HepG2 (cell line): ENCODE data around the gene RHBDF2. TPM values are rescaled to one million over a fixed set of nuclear protein-coding genes. Genes with fewer than 3 reads are reported as not detected.
A peak's percentile ranks its signal among the peaks of the same experiment; 100 is the strongest.

Experiments
- CEBPB ChIP-seq: IDR thresholded peaks from 2 replicates; pipeline ENCODE4 v1.6.1; 2011; ENCODE audit warnings: low read depth, low read length, improper control_type of control experiment, borderline replicate concordance
- HNF4G ChIP-seq, 2 experiments: sonication (generic) in 1 of 2; formaldehyde crosslinking in 1 of 2; IDR thresholded peaks; 2 replicates each; pipeline versions ENCODE4 v1.4.0 to v1.6.1; 2011 to 2020; ENCODE audit warnings: borderline replicate concordance in 2 of 2, low read depth in 2 of 2, mild to moderate bottlenecking in 2 of 2, low read length in 1 of 2, missing genetic modification reagents in 1 of 2, moderate library complexity in 1 of 2
- HNRNPLL ChIP-seq: fragments of 200-400 bp; formaldehyde crosslinking; IDR thresholded peaks from 2 replicates; pipeline ENCODE4 v1.6.1; 2017; ENCODE audit warnings: mild to moderate bottlenecking, low read depth, low read length; ENCODE audit not compliant: poor library complexity, severe bottlenecking
- MAZ ChIP-seq, 2 experiments: sonication (generic) in 1 of 2; formaldehyde crosslinking in 1 of 2; IDR thresholded peaks; 2 replicates each; pipeline versions ENCODE4 v1.5.0 to v1.6.1; 2012 to 2020; ENCODE audit warnings: low read depth in 2 of 2, mild to moderate bottlenecking in 2 of 2, borderline replicate concordance in 1 of 2, improper control_type of control experiment in 1 of 2, low read length in 1 of 2, missing genetic modification reagents in 1 of 2, moderate library complexity in 1 of 2
- NCOR1 ChIP-seq: fragments of 200-600 bp; sonication (generic); IDR thresholded peaks from 2 replicates; pipeline ENCODE4 v1.7.0; 2017; ENCODE audit warnings: antibody characterized with exemption, low read length, borderline replicate concordance
- NR2F1 ChIP-seq, 2 experiments: fragments of 450-650 bp in 1 of 2; formaldehyde crosslinking in 1 of 2; IDR thresholded peaks; 2 replicates each; pipeline versions ENCODE4 v1.5.0 to v1.6.1; 2016 to 2020; ENCODE audit warnings: mild to moderate bottlenecking in 1 of 2, missing compliant biosample characterization in 1 of 2, missing genetic modification reagents in 1 of 2, moderate library complexity in 1 of 2
- NR2F2 ChIP-seq: IDR thresholded peaks from 2 replicates; pipeline ENCODE4 v1.6.1; 2012; ENCODE audit warnings: low read depth, inconsistent platforms, borderline replicate concordance
- NR2F6 ChIP-seq, 2 experiments: IDR thresholded peaks; 2 replicates each; pipeline ENCODE4 v1.6.1; 2016; ENCODE audit warnings: antibody characterized with exemption in 1 of 2, mild to moderate bottlenecking in 1 of 2
- RARA ChIP-seq: IDR thresholded peaks from 2 replicates; pipeline ENCODE4 v1.6.1; 2016; ENCODE audit warnings: missing genetic modification reagents, missing compliant biosample characterization
- RXRA ChIP-seq: sonication (generic); formaldehyde crosslinking; IDR thresholded peaks from 2 replicates; pipeline ENCODE4 v1.5.1; 2020; ENCODE audit warnings: missing genetic modification reagents
- SALL1 ChIP-seq: sonication (generic); formaldehyde crosslinking; IDR thresholded peaks from 2 replicates; pipeline ENCODE4 v1.8.0; 2022; ENCODE audit warnings: mild to moderate bottlenecking, missing genetic modification reagents
- SOX6 ChIP-seq, 2 experiments: fragments of 450-650 bp in 1 of 2; sonication (generic) in 1 of 2; formaldehyde crosslinking in 1 of 2; IDR thresholded peaks; 2 replicates each; pipeline versions ENCODE4 v1.4.0 to v1.6.1; 2017 to 2020; ENCODE audit warnings: antibody characterized with exemption in 1 of 2, mild to moderate bottlenecking in 1 of 2, missing genetic modification reagents in 1 of 2
- ZMYM3 ChIP-seq: sonication (generic); formaldehyde crosslinking; IDR thresholded peaks from 2 replicates; pipeline ENCODE4 v1.5.1; 2020; ENCODE audit warnings: mild to moderate bottlenecking, missing genetic modification reagents
- ZNF235 ChIP-seq: sonication (generic); formaldehyde crosslinking; IDR thresholded peaks from 2 replicates; pipeline ENCODE4 v1.8.1; 2023; ENCODE audit warnings: mild to moderate bottlenecking, missing genetic modification reagents, borderline replicate concordance
- ZNF24 ChIP-seq: fragments of 450-650 bp; IDR thresholded peaks from 2 replicates; pipeline ENCODE4 v1.6.1; 2017; ENCODE audit warnings: antibody characterized with exemption, mild to moderate bottlenecking
- ZNF652 ChIP-seq: IDR thresholded peaks from 2 replicates; pipeline ENCODE4 v1.6.1; 2016; ENCODE audit warnings: low read depth, borderline replicate concordance
- ZNF766 ChIP-seq: sonication (generic); formaldehyde crosslinking; IDR thresholded peaks from 2 replicates; pipeline ENCODE4 v1.5.0; 2020; ENCODE audit warnings: missing genetic modification reagents, borderline replicate concordance
- polyA plus RNA-seq, 8 experiments: library from polyadenylated mRNA; depleted of rRNA in 3 of 8; stranded (reverse) in 7 of 8; unstranded in 1 of 8; fragments of >200 nt; fragmentation: Illumina TruSeq in 4 of 8; extraction: Trizol in 4 of 8; gene quantifications; 2 replicates each; pipeline versions ENCODE4 v1.2.1 to v1.2.3, GENCODE V29; 2011 to 2016; ENCODE audit warnings: low read depth in 4 of 8, missing spikeins in 1 of 8, mixed read lengths in 1 of 8; ENCODE audit not compliant: insufficient read depth in 1 of 8
- total RNA-seq, 5 experiments: library from RNA; depleted of rRNA; stranded (reverse); fragments of >200 nt; fragmentation: Illumina TruSeq; extraction: Trizol; gene quantifications; 2 replicates each; pipeline ENCODE4 v1.2.3, GENCODE V29; 2016; ENCODE audit warnings: low read depth in 1 of 5
- TF ChIP-seq, protein P1 (sequence below): sonication (generic); formaldehyde crosslinking; IDR thresholded peaks from 2 replicates; pipeline ENCODE4 v1.4.0; 2020; ENCODE audit warnings: missing genetic modification reagents
- TF ChIP-seq, protein P2 (sequence below): sonication (generic); formaldehyde crosslinking; IDR thresholded peaks from 2 replicates; pipeline ENCODE4 v1.4.0; 2020; ENCODE audit warnings: missing genetic modification reagents, borderline replicate concordance
- TF ChIP-seq, protein P3 (sequence below): sonication (generic); formaldehyde crosslinking; IDR thresholded peaks from 2 replicates; pipeline ENCODE4 v1.5.0; 2020; ENCODE audit warnings: missing genetic modification reagents

Gene RHBDF2
- total and polyA plus RNA-seq, 2 of the 13 experiments (the other 11 are each of a cell fraction or from before 2014, with no cell fraction given) = 7.8 to 24.2 TPM

GRCh38 chr17:76532072-76532651, 30.9 kb upstream of the RHBDF2 start (continued):
- TF ChIP-seq, protein P1, sequence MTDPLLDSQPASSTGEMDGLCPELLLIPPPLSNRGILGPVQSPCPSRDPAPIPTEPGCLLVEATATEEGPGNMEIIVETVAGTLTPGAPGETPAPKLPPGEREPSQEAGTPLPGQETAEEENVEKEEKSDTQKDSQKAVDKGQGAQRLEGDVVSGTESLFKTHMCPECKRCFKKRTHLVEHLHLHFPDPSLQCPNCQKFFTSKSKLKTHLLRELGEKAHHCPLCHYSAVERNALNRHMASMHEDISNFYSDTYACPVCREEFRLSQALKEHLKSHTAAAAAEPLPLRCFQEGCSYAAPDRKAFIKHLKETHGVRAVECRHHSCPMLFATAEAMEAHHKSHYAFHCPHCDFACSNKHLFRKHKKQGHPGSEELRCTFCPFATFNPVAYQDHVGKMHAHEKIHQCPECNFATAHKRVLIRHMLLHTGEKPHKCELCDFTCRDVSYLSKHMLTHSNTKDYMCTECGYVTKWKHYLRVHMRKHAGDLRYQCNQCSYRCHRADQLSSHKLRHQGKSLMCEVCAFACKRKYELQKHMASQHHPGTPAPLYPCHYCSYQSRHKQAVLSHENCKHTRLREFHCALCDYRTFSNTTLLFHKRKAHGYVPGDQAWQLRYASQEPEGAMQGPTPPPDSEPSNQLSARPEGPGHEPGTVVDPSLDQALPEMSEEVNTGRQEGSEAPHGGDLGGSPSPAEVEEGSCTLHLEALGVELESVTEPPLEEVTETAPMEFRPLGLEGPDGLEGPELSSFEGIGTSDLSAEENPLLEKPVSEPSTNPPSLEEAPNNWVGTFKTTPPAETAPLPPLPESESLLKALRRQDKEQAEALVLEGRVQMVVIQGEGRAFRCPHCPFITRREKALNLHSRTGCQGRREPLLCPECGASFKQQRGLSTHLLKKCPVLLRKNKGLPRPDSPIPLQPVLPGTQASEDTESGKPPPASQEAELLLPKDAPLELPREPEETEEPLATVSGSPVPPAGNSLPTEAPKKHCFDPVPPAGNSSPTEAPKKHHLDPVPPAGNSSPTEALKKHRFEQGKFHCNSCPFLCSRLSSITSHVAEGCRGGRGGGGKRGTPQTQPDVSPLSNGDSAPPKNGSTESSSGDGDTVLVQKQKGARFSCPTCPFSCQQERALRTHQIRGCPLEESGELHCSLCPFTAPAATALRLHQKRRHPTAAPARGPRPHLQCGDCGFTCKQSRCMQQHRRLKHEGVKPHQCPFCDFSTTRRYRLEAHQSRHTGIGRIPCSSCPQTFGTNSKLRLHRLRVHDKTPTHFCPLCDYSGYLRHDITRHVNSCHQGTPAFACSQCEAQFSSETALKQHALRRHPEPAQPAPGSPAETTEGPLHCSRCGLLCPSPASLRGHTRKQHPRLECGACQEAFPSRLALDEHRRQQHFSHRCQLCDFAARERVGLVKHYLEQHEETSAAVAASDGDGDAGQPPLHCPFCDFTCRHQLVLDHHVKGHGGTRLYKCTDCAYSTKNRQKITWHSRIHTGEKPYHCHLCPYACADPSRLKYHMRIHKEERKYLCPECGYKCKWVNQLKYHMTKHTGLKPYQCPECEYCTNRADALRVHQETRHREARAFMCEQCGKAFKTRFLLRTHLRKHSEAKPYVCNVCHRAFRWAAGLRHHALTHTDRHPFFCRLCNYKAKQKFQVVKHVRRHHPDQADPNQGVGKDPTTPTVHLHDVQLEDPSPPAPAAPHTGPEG (CRISPR knock-in tag) = peak; percentile 62; the same call in 1 of the 2 replicates
- TF ChIP-seq NCOR1 = 0 out of 2 replicates have a peak, but pooled peaks have one; percentile 23
- 0 out of 2 replicates have a peak, but pooled peaks have one; percentile 43 for TF ChIP-seq ZNF766 (CRISPR knock-in tag)
- no peak for TF ChIP-seq ZNF24
- TF ChIP-seq RARA (CRISPR knock-in tag) = 0 out of 2 replicates have a peak, but pooled peaks have one; percentile 19
- TF ChIP-seq, protein P2, sequence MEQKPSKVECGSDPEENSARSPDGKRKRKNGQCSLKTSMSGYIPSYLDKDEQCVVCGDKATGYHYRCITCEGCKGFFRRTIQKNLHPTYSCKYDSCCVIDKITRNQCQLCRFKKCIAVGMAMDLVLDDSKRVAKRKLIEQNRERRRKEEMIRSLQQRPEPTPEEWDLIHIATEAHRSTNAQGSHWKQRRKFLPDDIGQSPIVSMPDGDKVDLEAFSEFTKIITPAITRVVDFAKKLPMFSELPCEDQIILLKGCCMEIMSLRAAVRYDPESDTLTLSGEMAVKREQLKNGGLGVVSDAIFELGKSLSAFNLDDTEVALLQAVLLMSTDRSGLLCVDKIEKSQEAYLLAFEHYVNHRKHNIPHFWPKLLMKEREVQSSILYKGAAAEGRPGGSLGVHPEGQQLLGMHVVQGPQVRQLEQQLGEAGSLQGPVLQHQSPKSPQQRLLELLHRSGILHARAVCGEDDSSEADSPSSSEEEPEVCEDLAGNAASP (CRISPR knock-in tag) = peak; percentile 50; the same call in 1 of the 2 replicates
- TF ChIP-seq ZNF235 (CRISPR knock-in tag) = no peak
- no peak for TF ChIP-seq HNRNPLL
- 0 out of 2 replicates have a peak, but pooled peaks have one; percentile 17 for TF ChIP-seq HNF4G (IDR thresholded peaks at IDR 0.05; ENCODE audit: borderline replicate concordance, low read depth, low read length)
- TF ChIP-seq HNF4G (CRISPR knock-in tag; IDR thresholded peaks at IDR 0.05; ENCODE audit: borderline replicate concordance, low read depth) = no peak
- peak; percentile 80 for TF ChIP-seq NR2F6 (IDR thresholded peaks at IDR 0.05)
- TF ChIP-seq NR2F6 (CRISPR knock-in tag; IDR thresholded peaks at IDR 0.05) = no peak
- TF ChIP-seq, protein P3, sequence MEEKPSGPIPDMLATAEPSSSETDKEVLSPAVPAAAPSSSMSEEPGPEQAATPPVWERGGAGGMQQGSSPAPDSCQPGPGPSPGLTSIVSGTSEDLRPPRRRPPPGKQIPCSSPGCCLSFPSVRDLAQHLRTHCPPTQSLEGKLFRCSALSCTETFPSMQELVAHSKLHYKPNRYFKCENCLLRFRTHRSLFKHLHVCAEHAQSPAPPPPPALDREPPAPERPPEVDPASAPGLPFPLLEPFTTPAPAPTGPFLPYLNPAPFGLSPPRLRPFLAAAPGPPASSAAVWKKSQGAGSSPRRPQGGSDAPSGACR (CRISPR knock-in tag) = peak; percentile 36; the same call in 1 of the 2 replicates
- no peak for TF ChIP-seq ZNF652 (CRISPR knock-in tag)
- TF ChIP-seq RXRA (CRISPR knock-in tag) = peak; percentile 48; the same call in 1 of the 2 replicates
- no peak for TF ChIP-seq MAZ (IDR thresholded peaks at IDR 0.05; ENCODE audit: borderline replicate concordance, low read depth, low read length)
- 0 out of 2 replicates have a peak, but pooled peaks have one; percentile 25 for TF ChIP-seq MAZ (CRISPR knock-in tag; IDR thresholded peaks at IDR 0.05; ENCODE audit: low read depth)
- no peak for TF ChIP-seq SALL1 (CRISPR knock-in tag)
- peak; percentile 72; the same call in 1 of the 2 replicates for TF ChIP-seq NR2F2
- no peak for TF ChIP-seq SOX6 (IDR thresholded peaks at IDR 0.05)
- peak; percentile 33; the same call in 1 of the 2 replicates for TF ChIP-seq SOX6 (CRISPR knock-in tag; IDR thresholded peaks at IDR 0.05)
- peak; percentile 10; the same call in 1 of the 2 replicates for TF ChIP-seq CEBPB
- peak in 1 of 2 experiments; percentile 33; a peak in 1 of 4 replicates for TF ChIP-seq NR2F1 (CRISPR knock-in tag; IDR thresholded peaks at IDR 0.05)
- TF ChIP-seq ZMYM3 (CRISPR knock-in tag) = peak; percentile 89
